C4-2B (cell line): ENCODE data around the gene KCTD14.

Source experiments
- CTCF ChIP-seq: fragments of 450-650 bp; conservative IDR thresholded peaks from 2 replicates; pipeline ENCODE4 v1.5.1; 2017; ENCODE audit warnings: mild to moderate bottlenecking
- ZFX ChIP-seq: fragments of 450-650 bp; IDR thresholded peaks from 2 replicates; pipeline ENCODE4 v1.6.1; 2017

GRCh38 chr11:77993902-77994301, 29.2 kb downstream of the KCTD14 start:
- TF ChIP-seq CTCF (no peak), ZFX (no peak)
